ENCODE measurements around the gene SLC6A6. TPM values are rescaled to one million over a fixed set of nuclear protein-coding genes. Genes with fewer than 3 reads are reported as not detected.

Gene SLC6A6
- total and polyA plus RNA-seq, 2 experiments from 2014 or later = 30.7 to 58.9 TPM

- no peak for TF ChIP-seq EZH2 (IDR thresholded peaks at IDR 0.05; ENCODE audit: borderline replicate concordance)
- no peak for TF ChIP-seq EZH2phosphoT487 (IDR thresholded peaks at IDR 0.05; ENCODE audit: low read depth, severe bottlenecking, unreplicated experiment)
- TF ChIP-seq CTCF (IDR thresholded peaks at IDR 0.05; ENCODE audit: poor library complexity) = no peak
- no peak for DNase-seq (ENCODE audit: low spot score)
- H3K9me2 ChIP-seq (replicated peaks; ENCODE audit: insufficient read depth) = no peaks in the 10 kb centered on the region
- no peaks in the 10 kb centered on the region for H3K27me3 ChIP-seq
- H2AFZ ChIP-seq = no peak overlapping the region
- peaks cover 26% of the 10 kb centered on the region for H3K4me1 ChIP-seq (ENCODE audit: insufficient read depth)
- peaks cover 83% of the 10 kb centered on the region for H3K79me2 ChIP-seq
- no peak overlapping the region for H3K4me3 ChIP-seq
- peak overlapping the region; percentile 93 for H3K27ac ChIP-seq
- H4K20me1 ChIP-seq (ENCODE audit: insufficient read depth, poor library complexity, severe bottlenecking) = peaks cover 14% of the 10 kb centered on the region
- 91% methylated on average over 8 of the region's 8 CpGs for WGBS (ENCODE audit: low lambda C conversion rate, missing lambda C conversion rate)
- H3K36me3 ChIP-seq (replicated peaks; ENCODE audit: insufficient read depth, low read depth) = no peaks in the 10 kb centered on the region
- no peaks in the 10 kb centered on the region for H3K9me3 ChIP-seq (ENCODE audit: low read depth)
- H3K4me2 ChIP-seq = no peak overlapping the region
Observed at GRCh38 chr3:14433106-14433505, 30.7 kb downstream of the SLC6A6 start.

DNA sequence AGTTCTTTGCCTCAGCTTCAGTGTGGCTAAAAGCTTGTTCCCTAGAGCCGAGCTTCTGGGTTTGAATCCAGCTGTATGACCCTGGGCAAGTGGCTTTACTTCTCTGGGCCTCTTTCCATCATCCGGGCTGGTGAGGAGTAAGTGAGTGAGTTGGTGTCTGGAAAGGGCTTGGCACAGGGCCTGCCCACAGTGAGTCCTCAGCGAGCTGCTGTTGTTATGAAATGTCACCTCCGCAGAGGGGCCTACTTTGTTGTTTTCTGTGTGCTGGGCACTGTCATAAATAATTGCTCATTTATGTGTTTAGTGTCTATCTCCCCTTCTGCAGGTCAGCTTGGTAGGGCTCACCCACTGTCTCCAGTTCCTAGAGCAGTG lies 31.7 kb downstream of the SLC6A6 start:
- Histone ChIP-seq H3K27me3 (no peaks in the 10 kb centered on the region), H3K4me2 (no peak overlapping the region), H3K9me3 (ENCODE audit: low read depth) (no peaks in the 10 kb centered on the region), H3K4me1 (ENCODE audit: insufficient read depth) (peaks cover 32% of the 10 kb centered on the region), H3K36me3 (replicated peaks; ENCODE audit: insufficient read depth, low read depth) (no peaks in the 10 kb centered on the region), H3K27ac (peak overlapping the region; percentile 4), H3K79me2 (peaks cover 83% of the 10 kb centered on the region), H3K4me3 (no peak overlapping the region), H3K9me2 (replicated peaks; ENCODE audit: insufficient read depth) (no peaks in the 10 kb centered on the region), H2AFZ (no peak overlapping the region), H4K20me1 (ENCODE audit: insufficient read depth, poor library complexity, severe bottlenecking) (peaks cover 24% of the 10 kb centered on the region)
- 82% methylated on average over 4 of the region's 4 CpGs for WGBS (ENCODE audit: low lambda C conversion rate, missing lambda C conversion rate)
- no peak for DNase-seq (ENCODE audit: low spot score)
- no peak for TF ChIP-seq EZH2phosphoT487 (IDR thresholded peaks at IDR 0.05; ENCODE audit: low read depth, severe bottlenecking, unreplicated experiment)
- no peak for TF ChIP-seq CTCF (IDR thresholded peaks at IDR 0.05; ENCODE audit: poor library complexity)
- no peak for TF ChIP-seq EZH2 (IDR thresholded peaks at IDR 0.05; ENCODE audit: borderline replicate concordance)

DNA sequence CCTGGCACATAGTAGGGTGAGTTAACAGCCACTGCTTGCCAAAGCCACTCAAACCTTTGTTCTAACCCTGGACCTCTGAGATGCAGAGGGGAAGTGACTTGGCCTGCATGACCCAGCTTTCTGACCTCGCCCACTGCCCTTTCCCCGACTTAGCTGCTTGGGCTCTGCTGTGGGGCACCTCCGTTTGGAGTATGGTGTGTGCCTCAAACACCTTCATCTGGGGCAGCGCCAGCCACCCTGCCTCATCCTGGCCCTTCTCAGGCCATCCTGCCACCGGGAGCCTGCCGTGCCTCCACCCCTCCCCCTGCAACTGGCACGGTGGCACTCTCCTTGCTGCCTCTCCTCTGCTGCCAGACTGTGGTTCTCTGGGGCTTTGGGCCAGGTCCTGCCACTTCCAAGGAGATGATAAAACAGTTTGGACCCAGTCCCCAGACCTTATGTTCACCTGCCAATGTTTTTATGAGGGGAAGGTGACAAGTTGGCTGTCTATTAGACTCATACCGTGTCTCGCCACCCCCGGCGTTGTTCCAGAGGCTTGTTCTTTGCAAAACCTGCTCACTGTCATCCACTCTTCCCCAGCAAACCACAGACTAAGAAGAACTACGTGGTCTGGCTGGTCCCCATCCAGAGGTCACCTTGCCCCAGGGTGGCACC lies 32.2 kb downstream of the SLC6A6 start:
- no peak for TF ChIP-seq EZH2 (IDR thresholded peaks at IDR 0.05; ENCODE audit: borderline replicate concordance)
- TF ChIP-seq CTCF (IDR thresholded peaks at IDR 0.05; ENCODE audit: poor library complexity) = no peak
- no peak for TF ChIP-seq EZH2phosphoT487 (IDR thresholded peaks at IDR 0.05; ENCODE audit: low read depth, severe bottlenecking, unreplicated experiment)
- Histone ChIP-seq H3K27me3 (no peaks in the 10 kb centered on the region), H3K9me3 (ENCODE audit: low read depth) (no peaks in the 10 kb centered on the region), H3K9me2 (replicated peaks; ENCODE audit: insufficient read depth) (no peaks in the 10 kb centered on the region), H3K4me1 (ENCODE audit: insufficient read depth) (peaks cover 37% of the 10 kb centered on the region), H3K79me2 (peaks cover 86% of the 10 kb centered on the region), H3K36me3 (replicated peaks; ENCODE audit: insufficient read depth, low read depth) (no peaks in the 10 kb centered on the region), H3K27ac (peak overlapping the region; percentile 4), H3K4me2 (no peak overlapping the region), H2AFZ (no peak overlapping the region), H4K20me1 (ENCODE audit: insufficient read depth, poor library complexity, severe bottlenecking) (peaks cover 29% of the 10 kb centered on the region), H3K4me3 (no peak overlapping the region)
- 95% methylated on average over 12 of the region's 12 CpGs for WGBS (ENCODE audit: low lambda C conversion rate, missing lambda C conversion rate)
- no peak for DNase-seq (ENCODE audit: low spot score)

All from hepatocyte (in vitro differentiated cells).